Measurements from ENCODE around the gene BPTF.

GRCh38 chr17:67993998-67994361 lies 168.7 kb downstream of the BPTF start:
- TF ChIP-seq CTCF (IDR thresholded peaks at IDR 0.05) (no peak), RCOR1 (IDR thresholded peaks at IDR 0.05; ENCODE audit: low read length) (no peak), REST (IDR thresholded peaks at IDR 0.05; ENCODE audit: low read depth, low read length) (no peak), TEAD4 (IDR thresholded peaks at IDR 0.05; ENCODE audit: borderline replicate concordance, insufficient read depth) (no peak), SIN3A (IDR thresholded peaks at IDR 0.05; ENCODE audit: borderline replicate concordance, low read depth, low read length) (no peak), PBX3 (IDR thresholded peaks at IDR 0.05) (no peak), CHD2 (IDR thresholded peaks at IDR 0.05; ENCODE audit: low read length, partially characterized antibody) (no peak), USF2 (IDR thresholded peaks at IDR 0.05; ENCODE audit: borderline replicate concordance, low read depth, low read length) (no peak)

Measured in SK-N-SH (cell line).